SK-N-MC (cell line): Measurements from ENCODE around the gene MIDN.
"Not testable (repeated sequence)": the region's sequence is repeated elsewhere in the genome, so short reads cannot be mapped to it uniquely, and the experiment has no call there.

Experiments
- EZH2 ChIP-seq: fragments of 200-600 bp; sonication (generic); IDR thresholded peaks from one replicate; pipeline ENCODE4 v1.6.1; 2017; ENCODE audit warnings: antibody characterized with exemption
- FOXP2 ChIP-seq: optimal IDR thresholded peaks from 2 replicates; pipeline ENCODE3; 2011; ENCODE audit warnings: mild to moderate bottlenecking, moderate library complexity; ENCODE audit not compliant: insufficient read depth; ENCODE audit errors: extremely low read length, control extremely low read depth
- POLR2AphosphoS5 ChIP-seq: IDR thresholded peaks from 2 replicates; pipeline ENCODE4 v1.6.1; 2012; ENCODE audit warnings: mild to moderate bottlenecking, low read depth, low read length, borderline replicate concordance

- not testable (repeated sequence) for TF ChIP-seq POLR2AphosphoS5, FOXP2, EZH2
Observed at GRCh38 chr19:1208830-1209229, 39.6 kb upstream of the MIDN start.
